NCI-H2196 treated with DMSO at 0.1 percent for 48 hours (cell line): ENCODE measurements around the gene SND1.
"Not testable (repeated sequence)": the region's sequence is repeated elsewhere in the genome, so short reads cannot be mapped to it uniquely, and the experiment has no call there.

Experiments
- DNase-seq: peaks from one replicate; lab custom pipeline; 2025; ENCODE audit not compliant: unreplicated experiment; lab: John Stamatoyannopoulos, UW

Gene SND1

DNA sequence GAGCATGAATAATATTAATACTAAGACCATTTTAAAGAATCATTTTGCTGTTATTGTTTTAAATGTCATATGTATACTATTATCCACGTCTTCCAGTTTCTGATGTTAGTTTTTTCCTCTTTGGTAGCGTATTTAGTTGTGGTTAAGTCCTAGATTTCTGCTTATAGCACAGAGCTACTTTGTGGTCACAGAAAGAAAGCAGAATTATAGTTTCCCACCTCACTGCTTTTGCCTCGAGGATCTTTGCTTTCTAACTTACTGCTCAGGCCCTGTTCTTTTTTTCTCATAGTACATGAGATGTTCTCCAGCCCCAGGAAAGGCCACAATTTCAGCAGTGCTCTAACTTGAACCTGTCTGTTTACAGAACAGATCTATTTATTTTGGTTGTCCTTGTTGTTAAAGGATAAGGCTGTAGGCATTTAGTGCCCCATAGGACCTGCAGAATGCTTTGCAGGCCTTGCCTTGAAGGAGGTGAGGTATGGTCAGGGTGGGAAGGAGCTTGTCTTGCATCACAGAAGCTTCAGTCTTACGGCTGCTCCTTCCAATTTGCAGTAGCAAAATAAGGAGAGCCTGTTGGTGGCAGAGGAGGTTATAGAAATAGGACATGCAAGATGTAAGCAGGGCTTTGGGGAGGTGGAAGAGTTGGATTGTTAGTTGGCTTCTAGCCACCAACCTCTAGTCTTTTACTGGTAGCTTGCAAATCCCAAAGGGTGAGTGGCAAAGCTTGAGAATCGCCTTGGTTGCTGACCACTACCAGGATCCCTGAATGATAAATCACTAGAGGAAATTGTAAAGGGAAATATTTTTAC is 250.1 kb downstream of the SND1 start:
- DNase-seq: no peak

DNA sequence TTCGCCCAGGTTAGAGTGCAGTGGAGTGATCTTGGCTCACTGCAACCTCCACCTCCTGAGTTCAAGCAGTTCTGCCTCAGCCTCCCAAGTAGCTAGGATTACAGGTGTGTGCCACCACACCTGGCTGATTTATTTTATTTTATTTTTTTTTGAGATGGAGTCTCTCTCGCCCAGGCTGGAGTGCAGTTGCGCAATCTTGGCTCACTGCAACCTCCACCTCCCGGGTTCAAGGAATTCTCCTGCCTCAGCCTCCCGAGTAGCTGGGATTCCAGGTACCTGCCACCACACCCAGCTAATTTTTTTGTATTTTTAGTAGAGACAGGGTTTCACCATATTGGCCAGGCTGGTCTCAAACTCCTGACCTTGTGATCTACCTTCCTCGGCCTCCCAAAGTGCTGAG is 250.8 kb downstream of the SND1 start:
- not testable (repeated sequence) for DNase-seq

DNA sequence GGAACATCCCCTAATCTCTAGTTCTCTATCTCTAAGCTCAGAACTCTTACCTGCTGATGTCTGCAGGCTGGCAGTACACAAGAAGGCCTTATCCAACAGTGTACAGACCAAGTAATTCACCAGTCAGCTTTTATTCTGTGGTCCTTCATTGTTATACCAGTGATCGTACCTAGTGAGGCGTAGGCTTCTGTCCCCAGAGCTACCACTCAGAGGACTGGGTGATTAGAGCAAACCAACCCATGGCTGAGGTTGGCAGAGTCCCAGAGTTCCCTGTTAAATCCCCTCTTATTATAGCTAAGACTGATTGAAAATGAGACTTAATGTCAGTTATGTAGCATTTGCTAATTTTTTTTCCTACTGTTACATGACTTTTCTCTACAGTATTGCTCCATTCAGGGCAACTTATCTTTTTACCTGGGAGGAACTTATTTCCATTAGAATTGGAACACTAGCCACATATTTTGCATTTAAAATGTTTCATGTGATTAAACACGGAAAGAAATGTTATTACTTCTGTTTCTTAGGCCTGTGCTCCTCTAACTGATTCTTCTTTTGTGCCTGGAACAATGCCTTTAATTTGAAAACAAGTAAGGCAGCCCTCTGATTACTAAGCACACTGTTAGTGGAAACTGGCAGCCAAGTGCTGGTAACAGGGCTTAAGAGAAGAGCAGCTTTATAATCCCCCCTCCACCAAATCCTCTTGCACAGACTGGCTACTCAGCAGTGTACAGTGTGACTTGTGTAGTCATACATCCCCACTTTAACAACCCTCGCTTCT is 252.1 kb downstream of the SND1 start:
- no peak for DNase-seq

DNA sequence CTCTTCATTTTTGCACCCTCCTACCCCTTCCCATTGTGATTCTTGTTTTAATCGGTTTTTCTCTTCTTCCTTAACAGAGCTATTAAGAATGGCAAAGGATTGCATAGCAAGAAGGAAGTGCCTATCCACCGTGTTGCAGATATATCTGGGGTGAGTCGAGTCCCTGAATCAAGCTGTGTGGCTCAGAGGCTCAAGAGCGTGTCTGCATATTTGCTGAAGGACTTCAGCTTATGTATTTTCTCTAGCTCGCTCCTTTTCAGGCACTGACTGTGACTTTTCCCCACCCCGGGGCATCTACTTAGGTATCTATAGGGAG is 252.6 kb downstream of the SND1 start:
- no peak for DNase-seq

DNA sequence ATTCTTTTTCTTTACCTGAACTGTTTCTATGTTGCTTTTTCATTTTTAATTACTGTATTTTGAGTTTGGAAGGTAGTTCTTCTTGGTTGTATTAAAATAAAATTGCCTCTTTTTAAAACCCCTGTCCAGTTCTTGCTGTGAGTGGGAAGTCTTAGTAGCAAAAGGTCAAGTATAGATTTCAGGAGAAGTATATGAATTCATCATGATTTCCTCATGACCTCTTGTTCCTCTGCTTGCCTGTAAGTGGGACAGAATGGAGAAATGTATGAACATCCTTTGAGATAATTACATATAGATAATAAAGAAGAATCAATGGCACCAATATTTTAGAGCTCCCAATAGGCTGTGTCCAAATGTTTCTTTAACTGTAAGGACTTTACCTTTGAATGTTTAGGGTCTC is 253.0 kb downstream of the SND1 start:
- DNase-seq: no peak

DNA sequence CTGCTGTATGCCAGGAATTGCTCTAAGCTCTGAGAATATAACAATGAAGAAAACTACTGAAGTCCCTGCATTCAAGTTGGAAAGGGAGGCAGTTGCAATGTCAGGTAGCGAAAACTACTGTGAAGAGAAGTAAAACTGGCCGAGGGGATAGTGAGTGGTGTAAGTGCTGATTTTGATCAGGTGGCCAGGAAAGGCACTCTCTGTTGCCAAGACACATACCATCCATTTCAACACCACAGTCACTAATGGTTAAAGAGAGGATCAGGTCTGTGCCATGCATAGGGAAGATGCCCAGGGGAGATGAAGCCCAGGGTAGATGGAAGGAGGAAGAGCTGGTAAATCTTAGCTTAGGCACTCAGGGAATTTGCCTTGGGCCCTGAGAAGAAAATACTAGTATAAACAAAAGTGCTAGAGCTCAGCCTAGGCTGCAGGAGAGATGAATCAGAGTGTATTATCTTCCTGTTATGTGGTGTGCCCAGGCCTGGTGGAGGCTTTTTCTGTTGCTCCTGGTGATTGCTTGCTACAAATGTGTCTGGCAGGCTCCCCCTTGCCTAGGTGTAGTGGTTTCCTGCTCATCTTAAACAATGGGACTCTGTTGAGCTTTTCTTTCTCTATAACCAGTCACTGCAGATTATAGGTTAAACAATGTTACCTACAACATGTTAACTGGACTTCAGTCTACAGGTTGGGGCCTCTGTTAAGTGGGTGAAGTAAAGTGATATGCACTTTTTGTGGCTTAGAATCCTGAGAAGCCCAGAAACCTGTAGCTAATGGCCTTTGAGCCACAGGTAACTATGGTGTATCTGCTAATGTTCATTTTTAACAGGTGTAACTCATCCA is 253.7 kb downstream of the SND1 start:
- no peak for DNase-seq

DNA sequence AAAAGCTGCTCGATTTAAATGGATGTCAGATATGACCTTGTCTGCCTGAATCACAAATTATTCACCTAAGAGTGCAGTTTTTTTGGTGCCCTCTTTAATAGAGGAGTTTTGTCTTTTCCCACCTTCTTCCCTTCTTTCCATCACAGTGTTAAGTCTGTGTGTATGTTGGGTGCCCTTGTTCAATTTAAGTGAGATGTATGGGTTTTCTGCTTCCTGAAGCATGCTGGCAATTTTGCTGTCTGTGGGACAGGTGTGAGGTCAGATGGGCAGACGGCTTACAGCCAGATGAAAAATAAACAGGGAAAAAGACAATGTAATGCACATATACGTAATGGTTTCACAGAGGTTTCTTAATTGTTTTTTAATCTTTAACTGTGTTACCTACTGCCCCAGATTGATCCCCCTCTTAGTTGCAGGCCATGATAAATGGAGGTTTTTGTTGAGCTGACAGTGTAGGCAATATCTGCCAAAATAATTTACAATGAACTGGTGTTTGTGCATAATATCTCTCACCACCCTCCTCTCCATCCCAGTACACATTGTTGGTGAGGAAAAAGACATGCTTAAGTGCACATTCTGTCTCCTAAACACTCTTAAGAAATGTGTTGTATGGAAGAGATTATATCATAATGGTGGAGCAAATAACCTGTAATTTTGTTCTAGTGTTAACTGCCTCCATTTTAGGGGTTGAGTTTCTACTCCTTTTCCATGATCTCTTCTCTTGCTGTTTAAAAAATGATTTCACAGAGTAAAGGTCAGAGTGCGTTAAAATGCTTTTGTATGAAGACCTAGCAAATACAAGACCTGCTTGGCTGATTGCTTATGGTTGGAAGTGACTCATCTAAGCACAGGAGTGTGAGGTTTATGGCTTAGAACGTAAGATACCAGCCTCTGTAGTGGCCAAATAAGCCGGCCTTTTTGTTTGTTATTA is 255.4 kb downstream of the SND1 start:
- DNase-seq: no peak

DNA sequence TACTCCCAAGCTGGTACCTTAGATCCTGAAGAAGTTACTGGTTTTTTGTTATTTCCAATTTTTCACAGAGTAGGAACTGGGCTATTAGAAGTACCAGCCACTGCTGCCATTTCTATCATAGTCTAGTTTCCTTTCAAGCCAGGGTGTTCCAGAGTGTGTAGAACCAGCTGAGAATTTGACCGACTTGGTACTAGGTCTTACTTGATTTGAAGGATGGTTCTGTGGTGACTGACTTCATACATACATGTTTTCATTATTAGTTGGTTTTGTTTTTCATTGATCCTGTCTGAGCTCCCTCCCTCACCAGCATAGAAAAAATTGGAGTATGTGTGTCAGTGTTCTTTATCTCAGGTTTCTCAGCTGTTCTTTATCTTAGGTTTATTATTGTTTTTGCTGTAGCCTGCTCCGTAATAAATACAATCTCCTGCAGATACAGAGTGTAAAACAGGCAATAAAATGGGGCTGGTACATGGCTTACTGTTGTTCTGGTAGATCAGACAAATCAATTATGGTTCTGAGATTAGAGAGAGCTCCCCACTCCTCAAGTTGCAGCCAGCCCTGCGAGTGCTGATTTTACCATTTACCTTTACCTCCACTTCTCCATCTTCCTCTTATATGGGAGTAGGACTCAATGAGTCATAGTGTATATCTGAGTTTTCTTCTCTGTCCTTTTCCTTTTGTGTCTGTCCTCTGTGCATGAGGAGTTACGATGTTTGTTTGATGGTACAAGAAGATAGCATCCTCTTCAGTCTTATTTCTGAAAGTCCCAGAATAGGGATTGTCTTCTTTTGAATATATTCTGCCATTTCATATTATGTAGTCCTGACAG is 256.6 kb downstream of the SND1 start:
- no peak for DNase-seq

DNA sequence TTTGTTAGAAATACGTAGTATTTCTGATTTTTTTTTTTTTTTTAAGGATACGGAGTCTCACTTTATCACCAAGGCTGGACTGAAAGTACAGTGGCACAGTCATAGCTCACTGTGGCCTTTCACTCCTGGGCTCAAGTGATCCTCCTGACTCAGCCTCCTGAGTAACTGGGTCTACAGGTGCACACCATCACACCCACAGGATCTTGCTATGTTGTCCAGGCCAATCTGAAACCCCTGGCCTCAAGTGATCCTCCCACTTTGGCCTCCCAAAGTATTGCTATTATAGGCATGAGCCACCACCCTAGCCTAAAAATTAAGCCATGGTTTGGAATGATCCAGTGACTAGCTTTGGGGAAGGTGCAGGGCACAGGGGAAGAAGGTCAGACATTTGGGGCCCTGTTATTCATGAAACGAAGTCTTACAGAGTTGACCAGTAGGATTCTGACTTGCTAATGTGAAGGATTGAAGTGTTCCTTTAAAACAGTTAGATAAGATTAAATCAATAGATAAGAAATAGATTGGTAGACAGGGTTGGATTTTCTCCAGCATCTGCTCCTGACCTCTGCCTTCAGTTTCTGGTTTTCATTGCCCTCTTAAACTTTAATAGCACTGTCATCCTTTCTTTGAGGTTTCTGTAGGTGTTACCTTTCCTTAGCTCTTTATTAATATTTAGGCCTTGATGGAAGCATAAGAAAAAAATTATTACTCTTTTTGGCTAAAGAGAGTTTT is 257.6 kb downstream of the SND1 start:
- no peak for DNase-seq

DNA sequence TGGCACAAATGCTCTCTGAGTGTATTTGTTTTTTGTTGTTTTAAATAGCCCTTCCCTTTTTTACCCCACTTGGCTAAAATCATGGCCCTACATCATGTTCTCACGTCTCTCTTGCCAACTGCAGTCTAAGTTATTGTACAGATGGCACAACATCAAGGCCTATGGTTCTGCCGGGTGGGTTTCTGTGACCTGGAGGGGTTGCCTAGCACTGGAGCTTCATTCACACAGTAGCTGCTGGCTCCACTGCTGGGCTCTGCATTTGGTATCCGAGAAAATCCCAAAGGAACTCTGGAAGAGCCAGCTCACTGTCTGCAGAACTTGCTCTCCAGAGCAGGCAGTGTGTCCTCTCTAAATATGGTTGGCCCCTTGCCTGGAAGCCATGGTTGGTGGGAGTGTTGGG is 258.7 kb downstream of the SND1 start:
- DNase-seq: no peak

DNA sequence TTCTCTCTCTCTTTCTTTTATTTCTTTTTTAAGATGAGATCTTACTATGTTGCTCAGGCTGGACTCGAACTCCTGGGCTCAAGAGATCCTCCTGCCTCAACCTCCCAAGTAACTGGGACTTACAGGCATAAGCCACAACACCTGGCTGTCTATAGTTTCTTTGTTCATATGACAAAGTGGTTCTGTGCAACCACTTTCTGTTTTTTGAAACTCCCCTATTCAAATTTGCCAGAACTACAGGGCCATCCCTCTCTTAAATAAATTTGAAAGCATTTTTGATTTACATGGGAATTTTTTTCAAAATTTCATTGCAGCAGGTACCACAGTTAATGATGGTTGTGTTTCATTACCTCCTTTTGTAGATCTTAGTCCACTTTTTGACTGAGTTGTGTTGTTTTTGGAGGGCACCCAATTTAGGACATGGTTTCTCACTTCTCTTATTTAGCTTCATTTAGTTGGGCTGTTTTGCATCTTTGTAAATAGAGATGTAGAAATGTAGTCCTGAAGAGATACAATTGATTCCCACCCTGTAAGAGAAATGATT is 260.0 kb downstream of the SND1 start:
- no peak for DNase-seq

DNA sequence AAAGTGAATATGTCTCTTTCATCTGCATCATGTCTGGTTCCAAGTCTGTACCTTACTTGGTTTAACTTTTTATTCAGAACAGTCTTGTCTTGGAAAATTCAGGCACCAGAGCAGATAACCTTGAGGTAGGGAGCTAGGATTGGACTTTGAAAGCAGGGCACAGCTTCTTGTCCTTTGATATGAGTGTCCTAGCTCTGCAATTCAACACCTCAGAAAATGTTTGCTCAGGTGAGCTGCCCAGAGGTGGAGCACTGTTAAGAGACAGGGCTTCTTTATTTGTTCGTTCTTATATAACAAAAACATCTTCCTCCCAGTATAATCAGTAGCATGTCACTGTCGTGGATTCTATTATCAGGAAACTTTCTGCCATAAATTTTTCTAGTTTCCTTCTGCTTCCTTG is 260.9 kb downstream of the SND1 start:
- peak; percentile 23 for DNase-seq

DNA sequence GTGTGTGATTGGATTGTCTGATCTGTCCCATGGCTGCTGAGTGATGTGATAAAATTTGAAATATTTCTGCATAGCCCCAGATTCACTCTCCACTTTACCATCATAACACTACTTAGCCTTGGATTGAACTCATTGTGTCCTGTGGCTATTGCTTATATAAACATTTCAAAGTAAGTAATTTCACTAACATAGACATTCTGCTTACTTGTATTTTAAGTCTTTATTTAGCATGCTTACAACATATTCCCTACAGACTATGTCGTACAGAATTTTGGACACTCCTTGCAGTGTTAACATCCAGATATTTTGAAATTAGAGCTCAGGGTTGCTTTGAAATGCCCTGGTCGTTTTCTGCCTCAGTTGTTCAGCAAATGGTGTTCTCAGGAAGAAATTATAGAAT is 261.7 kb downstream of the SND1 start:
- no peak for DNase-seq

DNA sequence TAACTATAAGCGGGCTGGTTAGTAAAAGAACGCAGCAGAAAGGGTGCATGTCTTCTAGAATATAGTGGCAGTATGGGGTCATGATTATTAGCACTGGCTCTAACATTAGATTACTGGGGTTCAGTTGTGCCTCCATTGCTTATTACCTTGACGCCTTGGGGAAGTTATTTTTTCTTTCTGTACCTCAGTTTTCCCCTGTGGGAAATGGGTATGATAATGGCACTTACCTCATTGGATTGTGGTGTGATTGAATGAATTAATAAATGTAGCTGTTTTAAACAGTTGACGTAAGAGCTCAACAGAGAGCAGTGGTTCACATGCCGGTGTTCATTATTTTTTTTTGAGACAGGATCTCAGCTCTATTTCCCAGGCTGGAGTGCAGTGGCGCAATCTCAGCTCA is 262.7 kb downstream of the SND1 start:
- DNase-seq: no peak

DNA sequence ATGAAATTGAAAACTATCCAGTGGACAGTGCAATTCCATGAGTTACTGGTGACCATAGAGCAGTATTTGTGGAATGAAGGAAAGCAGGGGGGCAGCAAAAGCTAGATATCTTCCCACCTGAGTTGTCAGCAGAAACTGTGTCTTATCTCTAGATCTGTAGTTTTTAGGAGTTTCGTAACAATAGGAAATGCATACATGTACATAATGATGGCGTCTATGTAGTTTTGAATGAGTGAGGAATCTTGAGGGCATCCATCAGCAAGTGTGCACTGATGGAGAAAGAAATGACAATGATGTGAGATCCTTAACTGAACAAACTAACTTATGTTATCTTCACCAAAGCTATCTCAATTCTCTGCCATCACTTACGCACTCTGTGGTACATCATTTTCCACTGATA is 264.7 kb downstream of the SND1 start:
- no peak for DNase-seq

DNA sequence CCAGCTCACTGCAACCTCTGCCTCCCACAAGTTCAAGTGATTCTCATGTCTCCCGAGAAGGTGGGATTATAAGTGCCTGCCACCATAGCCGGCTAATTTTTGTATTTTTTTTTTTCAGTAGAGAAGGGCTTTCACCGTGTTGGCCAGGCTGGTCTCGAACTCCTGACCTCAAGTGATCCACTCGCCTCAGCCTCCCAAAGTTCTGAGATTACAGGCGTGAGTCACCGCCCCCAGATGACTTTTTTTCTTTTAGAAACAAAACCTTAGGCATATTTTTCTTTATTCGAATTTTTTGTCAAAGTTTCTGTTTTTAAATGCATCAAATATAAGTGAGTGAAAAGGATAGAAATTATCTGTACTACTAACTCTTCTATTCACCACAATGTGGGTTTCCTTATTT is 266.1 kb downstream of the SND1 start:
- DNase-seq: no peak

DNA sequence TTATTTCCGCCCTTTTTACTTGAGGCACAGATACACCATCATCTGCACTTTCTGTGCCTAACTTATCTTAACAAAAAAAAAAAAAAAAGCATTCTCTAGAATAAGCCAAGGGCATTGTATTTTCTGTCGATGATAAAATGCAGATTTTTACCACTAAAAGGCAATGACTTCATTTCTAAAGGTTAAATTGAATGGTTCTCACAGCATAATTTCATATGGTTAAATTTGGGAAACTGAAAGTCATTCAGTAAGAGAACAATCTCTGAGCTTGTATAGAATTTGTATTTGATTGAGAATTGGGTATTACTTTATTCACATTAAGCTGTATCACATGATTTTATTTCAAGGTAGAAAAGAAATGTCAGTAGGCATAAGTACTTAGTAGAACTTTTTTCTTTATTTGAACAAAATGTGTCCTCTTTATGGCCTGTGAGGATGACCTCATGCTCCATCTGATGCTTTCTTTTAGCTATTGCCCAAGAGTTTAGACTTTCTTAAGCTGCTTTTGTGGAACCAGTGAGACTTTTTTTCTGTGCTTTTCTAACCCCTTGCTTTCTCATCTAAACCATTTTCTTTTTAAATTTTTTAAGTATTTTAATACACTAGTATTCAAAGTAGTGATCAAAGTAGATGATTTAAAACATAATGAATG is 268.9 kb downstream of the SND1 start:
- DNase-seq: no peak

DNA sequence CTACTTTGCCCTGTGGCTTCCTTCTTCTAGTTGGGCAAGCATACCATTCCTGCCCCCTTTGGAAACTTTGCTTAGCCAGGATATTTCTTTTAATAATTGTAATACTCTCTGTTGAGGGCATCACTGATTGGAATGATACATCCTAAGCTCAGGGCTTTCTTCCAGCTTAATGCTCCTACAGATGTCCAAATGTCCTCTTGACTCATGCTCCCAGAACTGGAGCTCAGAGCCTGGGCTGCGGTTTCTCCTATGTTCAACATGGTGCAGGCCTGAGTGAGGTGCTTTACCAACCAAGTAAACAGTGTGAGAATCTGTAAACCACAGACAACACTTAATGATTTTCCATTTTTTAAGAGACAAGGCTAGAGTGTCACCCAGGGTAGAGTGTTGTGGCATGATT is 270.7 kb downstream of the SND1 start:
- DNase-seq: no peak
